Measurements from ENCODE around the gene CACNA1E.

The CACNA1E gene

GRCh38 chr1:181501612-181502011 is 18.3 kb downstream of the CACNA1E start:
- H3K4me3 ChIP-seq (ENCODE audit: low read depth, low read length) = no peak overlapping the region
- no peak for DNase-seq (ENCODE audit: low read depth)
- TF ChIP-seq CTCF (IDR thresholded peaks at IDR 0.05; ENCODE audit: low read depth, low read length) (no peak), MAX (IDR thresholded peaks at IDR 0.05; ENCODE audit: low read depth, low read length) (no peak), MYC (IDR thresholded peaks at IDR 0.05; ENCODE audit: low read depth, low read length) (no peak), POLR2A (IDR thresholded peaks at IDR 0.05; ENCODE audit: extremely low read depth, insufficient read length) (no peak)

- DNase-seq (ENCODE audit: low read depth) = peak; percentile 70
- H3K4me3 ChIP-seq (ENCODE audit: low read depth, low read length) = no peak overlapping the region
- TF ChIP-seq CTCF (IDR thresholded peaks at IDR 0.05; ENCODE audit: low read depth, low read length) (no peak), MAX (IDR thresholded peaks at IDR 0.05; ENCODE audit: low read depth, low read length) (no peak), POLR2A (IDR thresholded peaks at IDR 0.05; ENCODE audit: extremely low read depth, insufficient read length) (no peak), MYC (IDR thresholded peaks at IDR 0.05; ENCODE audit: low read depth, low read length) (no peak)
Measured at GRCh38 chr1:181503171-181503810, 20.0 kb downstream of the CACNA1E start.

- no peak for TF ChIP-seq MYC (IDR thresholded peaks at IDR 0.05; ENCODE audit: low read depth, low read length)
- peak; percentile 32 for TF ChIP-seq CTCF (IDR thresholded peaks at IDR 0.05; ENCODE audit: low read depth, low read length)
- TF ChIP-seq POLR2A (IDR thresholded peaks at IDR 0.05; ENCODE audit: extremely low read depth, insufficient read length) = no peak
- TF ChIP-seq MAX (IDR thresholded peaks at IDR 0.05; ENCODE audit: low read depth, low read length) = no peak
- H3K4me3 ChIP-seq (ENCODE audit: low read depth, low read length) = no peak overlapping the region
- DNase-seq (ENCODE audit: low read depth) = peak; percentile 83
Measured at GRCh38 chr1:181504399-181504842, 21.1 kb downstream of the CACNA1E start.

- H3K4me3 ChIP-seq (ENCODE audit: low read depth, low read length) = no peak overlapping the region
- TF ChIP-seq MAX (IDR thresholded peaks at IDR 0.05; ENCODE audit: low read depth, low read length) = no peak
- no peak for TF ChIP-seq CTCF (IDR thresholded peaks at IDR 0.05; ENCODE audit: low read depth, low read length)
- TF ChIP-seq MYC (IDR thresholded peaks at IDR 0.05; ENCODE audit: low read depth, low read length) = no peak
- no peak for TF ChIP-seq POLR2A (IDR thresholded peaks at IDR 0.05; ENCODE audit: extremely low read depth, insufficient read length)
- DNase-seq (ENCODE audit: low read depth) = peak; percentile 51
Measured at GRCh38 chr1:181506563-181507353, 23.4 kb downstream of the CACNA1E start.

- peak; percentile 89 for DNase-seq (ENCODE audit: low read depth)
- no peak overlapping the region for H3K4me3 ChIP-seq (ENCODE audit: low read depth, low read length)
- TF ChIP-seq MYC (IDR thresholded peaks at IDR 0.05; ENCODE audit: low read depth, low read length) = peak; percentile 78
- TF ChIP-seq MAX (IDR thresholded peaks at IDR 0.05; ENCODE audit: low read depth, low read length) = peak; percentile 69
- TF ChIP-seq POLR2A (IDR thresholded peaks at IDR 0.05; ENCODE audit: extremely low read depth, insufficient read length) = no peak
- TF ChIP-seq CTCF (IDR thresholded peaks at IDR 0.05; ENCODE audit: low read depth, low read length) = no peak
Measured at GRCh38 chr1:181508486-181509165, 25.3 kb downstream of the CACNA1E start.
